Epithelial cell of esophagus (primary cell): Measurements from ENCODE around the gene STX3.

ENCODE experiments used
- DNase-seq: peaks from one replicate; pipeline ENCODE4 v3.0.0; 2010; ENCODE audit warnings: low read depth
- H3K4me3 ChIP-seq: 2 replicates; pipeline ENCODE4 v1.5.1; 2011; ENCODE audit warnings: mild to moderate bottlenecking, low read length, control low read depth
- TF ChIP-seq, protein P1 (sequence below): IDR thresholded peaks from 2 replicates; pipeline ENCODE4 v1.5.1; 2011; ENCODE audit warnings: low read depth, mild to moderate bottlenecking, low read length, control low read depth, inconsistent platforms; ENCODE audit not compliant: insufficient read depth; ENCODE audit errors: missing control alignments

Gene STX3

DNA sequence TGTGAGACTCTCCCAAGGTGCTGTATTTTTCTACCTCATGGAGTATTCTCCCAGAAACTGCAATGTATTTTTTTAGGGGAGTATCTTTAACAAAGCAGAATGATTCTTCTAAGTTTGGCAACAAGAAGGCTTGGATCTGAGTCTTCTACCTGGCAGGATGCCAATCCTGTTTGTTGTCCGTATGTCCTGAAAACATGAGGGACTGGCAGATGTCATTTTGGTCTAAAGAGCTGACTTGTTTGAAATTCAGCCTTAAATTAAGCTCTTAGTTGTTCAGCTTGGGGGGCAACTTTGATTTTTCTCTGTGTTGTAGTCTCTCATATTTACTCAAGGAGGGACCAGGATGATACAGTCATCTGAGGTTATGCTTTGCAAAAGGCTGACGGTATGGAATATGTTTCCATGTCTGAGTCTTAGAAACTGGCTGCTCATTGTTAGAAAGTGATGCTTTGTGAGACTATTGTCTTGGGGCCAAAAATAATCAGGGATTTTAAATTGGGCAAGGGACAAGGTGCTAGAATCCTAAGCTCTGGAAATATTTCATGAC, 46.1 kb downstream of the STX3 start:
- H3K4me3 ChIP-seq: no peak overlapping the region
- TF ChIP-seq, protein P1, sequence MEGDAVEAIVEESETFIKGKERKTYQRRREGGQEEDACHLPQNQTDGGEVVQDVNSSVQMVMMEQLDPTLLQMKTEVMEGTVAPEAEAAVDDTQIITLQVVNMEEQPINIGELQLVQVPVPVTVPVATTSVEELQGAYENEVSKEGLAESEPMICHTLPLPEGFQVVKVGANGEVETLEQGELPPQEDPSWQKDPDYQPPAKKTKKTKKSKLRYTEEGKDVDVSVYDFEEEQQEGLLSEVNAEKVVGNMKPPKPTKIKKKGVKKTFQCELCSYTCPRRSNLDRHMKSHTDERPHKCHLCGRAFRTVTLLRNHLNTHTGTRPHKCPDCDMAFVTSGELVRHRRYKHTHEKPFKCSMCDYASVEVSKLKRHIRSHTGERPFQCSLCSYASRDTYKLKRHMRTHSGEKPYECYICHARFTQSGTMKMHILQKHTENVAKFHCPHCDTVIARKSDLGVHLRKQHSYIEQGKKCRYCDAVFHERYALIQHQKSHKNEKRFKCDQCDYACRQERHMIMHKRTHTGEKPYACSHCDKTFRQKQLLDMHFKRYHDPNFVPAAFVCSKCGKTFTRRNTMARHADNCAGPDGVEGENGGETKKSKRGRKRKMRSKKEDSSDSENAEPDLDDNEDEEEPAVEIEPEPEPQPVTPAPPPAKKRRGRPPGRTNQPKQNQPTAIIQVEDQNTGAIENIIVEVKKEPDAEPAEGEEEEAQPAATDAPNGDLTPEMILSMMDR: no peak
- DNase-seq: peak; percentile 52

DNA sequence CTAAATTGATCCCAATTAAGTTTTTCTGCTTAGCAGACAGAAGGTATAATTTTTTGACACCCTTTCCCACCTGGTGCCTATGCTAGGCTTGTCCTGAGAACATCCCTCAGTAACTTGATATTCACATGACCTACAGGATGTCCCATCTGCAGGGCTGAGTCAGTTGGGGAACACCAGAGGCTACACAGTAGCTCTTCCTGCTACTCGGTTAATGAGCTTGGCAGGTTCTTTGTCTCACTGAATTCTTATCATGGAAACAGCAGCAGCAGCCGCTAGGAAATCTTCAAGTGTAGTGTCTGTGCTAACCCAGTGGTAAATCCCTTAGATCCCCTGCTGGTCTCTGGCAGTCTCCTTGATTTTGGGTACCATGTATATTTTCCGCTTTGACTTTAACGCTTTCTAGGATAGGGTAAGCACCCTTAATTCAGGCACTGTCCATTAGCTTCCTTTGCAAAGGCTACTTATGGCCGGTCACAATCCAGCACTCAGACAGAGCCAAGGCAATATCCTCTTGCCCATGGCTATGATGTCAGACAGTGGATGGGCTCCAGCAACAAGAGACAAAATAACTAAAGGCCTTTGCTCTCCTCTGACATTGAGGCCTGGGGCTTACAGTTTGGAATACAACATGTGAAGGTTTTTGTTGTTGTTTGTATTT, 46.9 kb downstream of the STX3 start:
- H3K4me3 ChIP-seq: no peak overlapping the region
- DNase-seq: peak; percentile 60
- TF ChIP-seq, protein P1: no peak

DNA sequence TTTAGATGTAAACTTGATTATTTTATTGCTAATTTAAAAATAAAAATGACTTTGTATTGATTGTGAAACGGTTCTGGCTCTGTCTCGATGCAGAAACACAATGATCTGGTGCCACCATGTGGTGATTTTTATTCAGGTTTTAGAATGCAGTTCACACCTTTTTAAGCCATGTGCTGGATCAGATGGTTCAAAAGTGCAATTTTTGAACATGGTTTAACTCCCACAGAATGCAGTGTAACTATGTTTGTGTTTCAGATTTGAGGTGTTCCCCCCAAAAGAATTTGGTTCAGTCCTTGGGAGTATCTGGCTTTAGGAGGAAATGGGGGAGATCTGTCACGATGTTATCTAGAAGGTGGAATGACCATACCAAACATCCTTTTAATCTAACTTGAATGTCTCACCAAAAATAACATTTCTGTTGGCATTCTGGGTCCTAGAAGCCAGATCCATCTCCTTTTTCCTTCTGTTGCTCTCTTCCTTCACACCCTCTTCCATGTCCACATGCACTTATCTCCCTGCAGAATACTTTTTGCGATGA, 47.5 kb downstream of the STX3 start:
- TF ChIP-seq, protein P1: peak; percentile 62
- no peak overlapping the region for H3K4me3 ChIP-seq
- peak; percentile 70 for DNase-seq

DNA sequence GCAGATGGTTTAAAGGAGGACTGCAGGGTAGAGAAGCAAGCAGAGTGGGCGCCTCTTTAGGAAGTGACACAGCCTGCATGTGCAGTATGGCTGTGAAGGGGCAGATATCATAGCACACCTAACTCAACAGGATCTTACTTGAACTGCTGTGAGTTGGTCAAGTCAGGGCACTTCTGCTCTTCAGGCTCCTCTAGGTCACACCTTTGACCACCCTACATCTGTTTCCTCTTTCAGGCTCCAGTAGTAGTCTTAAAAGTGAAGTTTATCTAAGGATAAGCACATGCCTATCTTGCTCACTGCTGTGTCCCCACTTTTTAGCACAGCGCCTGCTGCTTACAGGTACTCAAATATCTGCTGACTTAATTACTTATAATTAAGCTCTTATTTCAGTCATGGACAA, 48.9 kb downstream of the STX3 start:
- TF ChIP-seq, protein P1: no peak
- no peak for DNase-seq
- no peak overlapping the region for H3K4me3 ChIP-seq

DNA sequence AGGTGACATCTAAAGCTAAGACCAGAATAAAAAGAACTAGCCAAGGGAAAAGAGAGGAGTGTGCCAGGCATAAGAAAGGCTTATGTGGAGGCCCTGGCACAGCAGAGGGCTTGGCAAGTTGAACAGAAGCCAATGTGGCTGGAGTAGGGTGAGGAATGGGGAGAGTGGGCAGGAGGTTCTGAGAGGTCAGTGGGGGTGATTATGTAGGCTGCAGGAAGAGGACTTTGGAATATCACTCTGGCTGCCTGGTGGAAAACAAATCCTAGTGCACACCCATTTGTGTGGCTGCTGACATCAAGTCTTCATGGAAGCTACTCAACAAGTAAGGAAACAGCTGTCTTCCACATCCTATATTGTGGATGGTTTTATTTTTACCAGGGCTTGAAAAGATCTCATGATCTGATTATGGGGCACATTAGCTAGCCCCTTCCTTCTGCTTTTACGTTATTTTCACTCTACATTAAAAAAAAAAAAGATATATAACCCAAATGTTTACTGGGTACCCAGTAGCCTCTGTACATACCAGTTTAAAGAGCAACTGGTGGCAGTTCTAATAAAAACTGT, 52.0 kb downstream of the STX3 start:
- H3K4me3 ChIP-seq: no peak overlapping the region
- DNase-seq: no peak

DNA sequence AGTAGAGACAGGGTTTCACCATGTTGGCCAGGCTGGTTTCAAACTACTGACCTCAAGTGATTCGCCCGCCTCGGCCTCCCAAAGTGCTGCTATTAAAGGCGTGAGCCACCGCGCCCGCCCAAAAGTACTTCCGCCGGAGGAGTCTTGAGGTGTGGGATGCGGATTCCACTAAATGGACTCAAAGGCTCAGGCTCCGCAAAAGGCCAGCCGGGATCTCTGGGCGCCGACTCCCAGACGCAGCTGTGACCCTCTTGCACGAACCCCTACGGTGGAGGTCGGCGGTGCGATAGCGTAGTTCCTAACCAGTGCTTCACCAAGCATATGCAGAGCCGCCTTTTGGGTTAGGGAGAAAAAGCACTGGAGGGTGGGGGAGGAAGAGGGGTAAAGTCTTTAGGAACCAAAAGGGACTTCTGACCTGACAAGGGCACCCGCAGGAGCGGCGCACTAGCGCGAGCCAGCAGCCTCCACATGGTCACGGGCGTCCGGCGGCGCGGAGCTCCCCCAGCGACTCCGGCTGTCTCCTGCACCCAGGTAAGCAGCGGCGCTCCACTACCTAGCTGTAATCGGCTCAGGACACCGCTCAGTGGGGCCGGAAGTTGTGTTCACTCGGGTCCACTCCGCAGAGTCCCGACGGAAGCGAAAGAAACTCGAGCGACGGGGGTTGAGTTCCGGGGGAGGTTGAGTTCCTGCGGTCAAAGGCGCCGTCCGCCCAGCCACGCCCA, 55.2 kb downstream of the STX3 start, which contains the start of gene MRPL16:
MRPL16 (minus strand) TSS at position 590 of the 722 bp plus-strand sequence; CDS start at position 470, 120 bp downstream.
- H3K4me3 ChIP-seq: peak within 1 kb of the TSS; percentile 99
- TF ChIP-seq, protein P1: peak; percentile 43
- peak; percentile 95 for DNase-seq

More for the DNA sequence above, 52.0 kb downstream of the STX3 start:
- TF ChIP-seq, protein P1: no peak
